ENCODE data around the gene VPS9D1. TPM values are rescaled to one million over a fixed set of nuclear protein-coding genes. Genes with fewer than 3 reads are reported as not detected.
"Not testable (repeated sequence)": the region's sequence is repeated elsewhere in the genome, so short reads cannot be mapped to it uniquely, and the experiment has no call there.

VPS9D1 gene
- total RNA-seq, 1 donor from 2014 or later, result 17.3 TPM

DNA sequence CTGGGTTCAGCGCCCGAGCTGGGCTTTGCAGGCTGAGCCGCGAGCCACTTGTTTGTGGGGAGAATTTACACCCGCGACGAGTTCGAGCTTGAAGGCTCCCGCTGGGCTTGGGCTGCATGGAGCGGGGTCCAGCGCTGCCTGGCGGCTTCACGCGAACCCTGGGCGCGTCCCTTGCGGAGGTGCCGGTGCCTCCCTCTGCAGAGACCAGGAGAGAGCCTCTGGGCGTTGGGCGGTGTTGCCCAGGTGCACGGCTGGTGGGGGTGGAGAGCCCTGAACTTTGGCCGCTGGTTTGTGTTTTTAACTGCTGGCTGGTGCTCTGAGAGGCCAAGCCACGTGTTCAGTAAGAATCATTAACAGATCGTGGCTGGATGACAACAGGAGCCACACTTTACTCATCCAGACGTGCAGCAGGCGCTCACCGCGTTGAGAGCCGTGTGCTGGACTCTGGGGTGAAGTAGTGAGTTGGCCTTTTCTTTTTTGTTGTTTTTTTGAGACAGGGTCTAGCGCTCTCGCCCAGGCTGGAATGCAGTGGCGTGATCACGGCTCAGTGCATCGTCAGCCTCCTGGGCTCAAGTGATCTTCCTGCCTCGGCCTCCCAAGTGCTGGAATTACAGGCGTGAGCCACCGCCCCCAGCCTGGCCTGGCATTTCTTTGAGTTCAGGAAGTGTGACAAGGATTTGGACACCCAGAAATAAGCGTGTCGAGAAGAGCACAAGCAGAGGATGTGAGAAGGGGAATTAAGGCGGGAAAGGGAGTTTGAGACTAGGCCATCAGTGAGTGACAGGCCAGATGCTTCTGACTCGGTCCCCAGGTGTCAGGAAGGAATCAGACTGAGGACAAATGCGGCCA lies 33.4 kb downstream of the VPS9D1 start:
- peaks cover 15% of the 10 kb centered on the region for H3K36me3 Mint-ChIP-seq
- peak; percentile 78 for DNase-seq (ENCODE audit: extremely low spot score, unreplicated experiment)
- H3K27ac Mint-ChIP-seq, result peak overlapping the region; percentile 96
- H3K4me3 Mint-ChIP-seq, result peak overlapping the region; percentile 93
- H3K27me3 Mint-ChIP-seq, result no peaks in the 10 kb centered on the region
- no peaks in the 10 kb centered on the region for H3K9me3 Mint-ChIP-seq
- peaks cover 9% of the 10 kb centered on the region for H3K4me1 Mint-ChIP-seq (ENCODE audit: unreplicated experiment)
- no peak for TF ChIP-seq CTCF (conservative IDR thresholded peaks at IDR 0.05)

GRCh38 chr16:89686520-89687091 lies 34.1 kb downstream of the VPS9D1 start, which contains the start of gene CDK10:
TSS of gene CDK10 (plus strand) at chr16:89686689. CDS start at chr16:89686711, 22 bp downstream.
- peak within 1 kb of the TSS; percentile 94 for H3K4me3 Mint-ChIP-seq
- H3K9me3 Mint-ChIP-seq, result no peaks in the 10 kb centered on the region
- no peaks in the 10 kb centered on the region for H3K27me3 Mint-ChIP-seq
- peak within 1 kb of the TSS; percentile 96 for H3K27ac Mint-ChIP-seq
- TF ChIP-seq CTCF (conservative IDR thresholded peaks at IDR 0.05), result no peak
- DNase-seq (ENCODE audit: extremely low spot score, unreplicated experiment), result peak; percentile 97
- H3K4me1 Mint-ChIP-seq (ENCODE audit: unreplicated experiment), result peaks cover 9% of the 10 kb centered on the region
- H3K36me3 Mint-ChIP-seq, result peaks cover 18% of the 10 kb centered on the region

GRCh38 chr16:89685916-89686315 lies 34.8 kb downstream of the VPS9D1 start:
- Mint-ChIP-seq H3K4me1 (ENCODE audit: unreplicated experiment) (peaks cover 9% of the 10 kb centered on the region), H3K36me3 (peaks cover 18% of the 10 kb centered on the region), H3K27me3 (no peaks in the 10 kb centered on the region), H3K9me3 (no peaks in the 10 kb centered on the region), H3K27ac (no peak overlapping the region), H3K4me3 (peak overlapping the region; percentile 54)
- no peak for DNase-seq (ENCODE audit: extremely low spot score, unreplicated experiment)
- no peak for TF ChIP-seq CTCF (conservative IDR thresholded peaks at IDR 0.05)

DNA sequence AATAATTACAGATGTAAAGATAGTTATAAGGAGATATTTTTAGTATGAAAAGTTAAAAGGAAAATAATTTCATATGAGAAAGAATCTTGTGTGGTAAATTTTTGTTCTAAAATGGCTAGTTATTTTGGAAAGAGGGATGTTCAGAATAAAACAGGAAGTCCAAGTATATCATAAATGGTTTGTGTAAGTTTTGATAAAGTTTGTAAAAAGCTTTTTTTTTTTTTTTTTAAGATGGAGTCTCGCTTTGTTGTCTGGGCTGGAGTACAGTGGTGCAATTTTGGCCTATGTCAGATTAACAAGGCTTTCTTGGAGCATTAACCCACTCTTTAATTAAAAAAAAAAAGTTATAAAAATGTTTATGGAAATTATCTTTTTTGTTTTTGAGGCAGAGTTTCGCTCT lies 42.4 kb downstream of the VPS9D1 start:
- no peak for DNase-seq (ENCODE audit: extremely low spot score, unreplicated experiment)
- Mint-ChIP-seq H3K27me3 (no peaks in the 10 kb centered on the region), H3K36me3 (peaks cover 17% of the 10 kb centered on the region), H3K4me1 (ENCODE audit: unreplicated experiment) (no peaks in the 10 kb centered on the region), H3K9me3 (no peaks in the 10 kb centered on the region), H3K4me3 (no peak overlapping the region), H3K27ac (no peak overlapping the region)
- no peak for TF ChIP-seq CTCF (conservative IDR thresholded peaks at IDR 0.05)

DNA sequence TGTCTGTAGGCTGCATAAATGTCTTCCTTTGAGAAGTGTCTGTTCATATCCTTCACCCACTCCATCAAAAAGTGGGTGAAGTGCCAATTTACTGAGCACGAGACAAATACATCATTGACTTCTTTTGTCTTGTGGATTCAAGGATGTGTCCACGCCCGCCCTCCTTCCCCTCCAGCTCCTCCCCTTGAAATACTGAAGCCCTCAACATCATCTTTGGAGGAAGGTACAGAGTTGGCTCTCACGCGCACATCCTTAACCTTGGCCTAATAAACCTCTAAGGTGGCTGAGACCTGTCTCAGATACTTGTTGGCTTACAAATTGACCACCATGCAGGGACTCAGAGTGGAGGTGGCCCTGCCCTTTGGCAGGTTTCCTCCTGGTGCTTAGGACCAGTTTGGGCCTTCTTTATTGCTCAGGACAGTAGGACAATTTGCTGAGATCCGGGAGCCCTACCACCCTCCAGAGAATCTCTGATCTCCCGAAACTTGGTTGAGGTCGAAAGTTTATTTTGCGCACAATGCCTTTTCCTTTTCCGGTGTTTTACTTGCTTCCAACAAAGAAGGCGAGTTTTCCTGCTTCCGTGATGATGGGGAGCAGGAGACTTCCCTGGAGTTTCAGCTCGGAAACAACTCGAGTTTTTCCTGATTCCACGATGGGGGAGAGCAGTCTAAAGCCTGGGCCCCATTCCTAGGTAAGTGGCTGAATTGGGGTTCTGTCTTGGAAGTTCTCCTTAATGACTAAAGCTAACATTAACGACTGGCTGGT lies 48.3 kb downstream of the VPS9D1 start:
- Mint-ChIP-seq H3K36me3 (peaks cover 7% of the 10 kb centered on the region), H3K4me1 (ENCODE audit: unreplicated experiment) (no peaks in the 10 kb centered on the region), H3K27me3 (no peaks in the 10 kb centered on the region), H3K27ac (no peak overlapping the region), H3K9me3 (no peaks in the 10 kb centered on the region), H3K4me3 (no peak overlapping the region)
- TF ChIP-seq CTCF (conservative IDR thresholded peaks at IDR 0.05), result no peak
- no peak for DNase-seq (ENCODE audit: extremely low spot score, unreplicated experiment)

DNA sequence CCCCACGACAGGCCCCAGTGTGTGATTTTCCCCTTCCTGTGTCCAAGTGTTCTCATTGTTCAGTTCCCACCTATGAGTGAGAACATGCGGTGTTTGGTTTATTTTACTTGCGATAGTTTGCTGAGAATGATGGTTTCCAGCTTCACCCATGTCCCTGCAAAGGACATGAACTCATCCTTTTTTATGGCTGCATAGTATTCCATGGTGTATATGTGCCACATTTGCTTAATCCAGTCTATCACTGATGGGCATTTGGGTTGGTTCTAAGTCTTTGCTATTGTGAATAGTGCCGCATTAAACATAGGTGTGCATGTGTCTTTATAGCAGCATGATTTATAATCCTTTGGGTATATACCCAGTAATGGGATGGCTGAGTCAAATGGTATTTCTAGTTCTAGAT lies 49.1 kb downstream of the VPS9D1 start:
- H3K27ac Mint-ChIP-seq; DNase-seq (ENCODE audit: extremely low spot score, unreplicated experiment); H3K36me3 Mint-ChIP-seq; H3K4me3 Mint-ChIP-seq; H3K9me3 Mint-ChIP-seq; H3K27me3 Mint-ChIP-seq; H3K4me1 Mint-ChIP-seq (ENCODE audit: unreplicated experiment): not testable (repeated sequence)
